ENCODE results near the gene MAP4.
A peak's percentile ranks its signal among the peaks of the same experiment; 100 is the strongest.

Gene MAP4

DNA sequence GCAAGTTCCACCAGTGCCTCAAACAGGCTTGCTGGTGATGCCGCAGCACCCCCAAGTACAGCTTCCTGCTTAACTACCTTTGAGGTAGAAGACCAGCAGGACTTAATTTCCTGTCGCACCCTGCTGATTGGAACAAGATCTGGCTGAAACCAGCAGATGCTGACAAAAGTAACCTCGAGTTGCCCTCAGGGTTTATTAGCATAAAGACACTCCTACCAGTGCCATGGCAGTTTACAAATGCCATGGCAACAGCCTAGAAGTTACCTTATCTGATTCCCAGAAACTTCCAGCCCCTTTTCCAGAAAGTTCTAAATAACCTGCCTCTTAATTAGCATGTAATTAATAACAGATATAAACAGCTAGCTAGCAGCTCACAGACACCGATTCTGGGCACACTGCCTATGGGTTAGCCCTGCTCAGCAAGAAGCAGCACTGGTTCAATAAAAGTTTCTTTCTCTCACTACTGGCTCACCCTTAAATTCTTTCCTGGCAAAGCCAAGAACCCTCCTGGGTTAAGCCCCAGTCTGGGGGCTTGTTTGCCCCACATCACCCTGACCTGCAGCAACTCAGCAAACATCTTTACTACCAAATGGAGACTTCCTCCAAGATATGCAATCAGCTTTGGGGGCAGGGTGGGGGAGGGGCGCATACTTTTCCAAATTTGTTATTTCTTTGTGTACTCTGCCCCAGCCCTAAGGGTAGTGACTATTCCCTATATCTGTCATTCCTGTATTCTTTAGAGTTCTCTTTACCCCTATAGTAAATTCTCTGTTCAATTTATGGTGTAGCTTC lies 54.2 kb downstream of the MAP4 start:
- no peak for DNase-seq

DNA sequence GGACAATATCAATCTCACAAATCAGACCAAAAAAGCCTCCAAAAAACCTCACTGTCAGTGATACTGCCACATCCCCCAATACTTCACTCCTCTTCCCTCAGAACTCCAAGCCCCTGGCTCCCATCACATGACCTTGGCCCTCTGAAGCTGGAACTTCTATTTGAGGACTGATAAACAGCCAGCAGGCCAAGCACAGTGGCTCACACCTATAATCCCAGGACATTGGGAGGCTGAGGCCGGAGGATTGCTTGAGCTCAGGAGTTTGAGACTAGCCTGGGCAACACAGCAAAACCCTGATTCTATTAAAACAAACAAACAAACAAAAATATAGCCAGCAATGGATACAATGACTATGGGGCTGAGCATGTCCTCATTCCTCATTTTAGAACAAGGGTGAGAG lies 55.2 kb downstream of the MAP4 start:
- no peak for DNase-seq

- no peak for DNase-seq
Measured at GRCh38 chr3:47956521-47956920, 59.7 kb downstream of the MAP4 start.

DNA sequence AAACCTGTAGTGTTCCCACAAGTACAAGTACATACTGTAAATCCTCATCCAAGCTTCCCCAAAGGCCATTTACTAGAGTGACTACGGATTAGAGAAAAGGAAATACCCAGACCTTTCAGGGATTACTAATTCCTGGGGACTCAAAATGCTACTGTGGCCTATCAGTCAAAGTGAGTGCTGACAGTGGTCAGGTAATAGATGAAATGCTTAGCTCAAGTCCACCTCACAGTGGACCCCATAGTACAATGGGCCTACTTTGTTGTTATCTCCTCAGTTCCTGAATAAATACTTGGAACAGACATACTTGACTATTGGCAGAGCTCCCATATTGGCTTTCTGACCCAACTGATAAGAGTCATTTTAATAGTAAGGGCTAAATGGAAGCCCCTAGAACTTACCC lies 61.6 kb downstream of the MAP4 start:
- no peak for DNase-seq

DNA sequence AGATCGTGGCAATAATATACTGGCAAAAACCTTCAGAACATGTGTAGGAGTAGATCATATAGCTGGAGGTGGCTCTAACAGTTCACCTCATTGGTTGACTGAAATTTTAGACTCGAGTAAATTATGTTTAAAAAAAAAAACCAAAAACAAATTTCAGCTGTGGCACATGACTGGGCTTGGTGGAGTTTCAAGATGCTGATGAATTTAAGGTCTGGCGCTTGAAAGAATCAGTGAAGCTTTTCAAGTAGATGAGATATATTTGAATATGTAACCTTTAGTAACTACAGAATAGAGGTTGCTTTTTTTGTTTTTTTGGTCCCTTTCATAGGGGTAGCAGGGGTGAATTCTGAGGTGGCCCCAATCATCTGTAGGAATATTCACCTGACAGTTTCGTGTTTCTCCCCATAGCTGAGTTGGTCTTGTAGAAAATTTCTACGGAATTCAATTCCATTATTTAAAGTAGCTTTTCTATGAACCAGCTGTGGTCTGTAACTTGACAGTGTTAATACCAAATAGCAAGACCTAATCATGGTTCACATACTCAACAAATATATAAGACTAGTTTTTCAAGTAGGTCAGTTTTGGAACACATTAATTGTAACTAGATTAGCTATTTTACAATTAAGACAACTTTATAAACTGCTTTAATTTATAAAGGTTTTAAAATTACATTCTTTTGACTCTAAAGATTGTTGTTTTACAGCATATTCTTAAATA lies 65.6 kb downstream of the MAP4 start:
- no peak for DNase-seq

GRCh38 chr3:47949979-47950378 lies 66.2 kb downstream of the MAP4 start:
- no peak for DNase-seq

- DNase-seq, result no peak
Measured at GRCh38 chr3:47940232-47940631, 76.0 kb downstream of the MAP4 start.

- no peak for DNase-seq
Measured at GRCh38 chr3:47932421-47932820, 83.8 kb downstream of the MAP4 start.

GRCh38 chr3:47930979-47931378 lies 85.2 kb downstream of the MAP4 start:
- DNase-seq, result no peak

GRCh38 chr3:47916696-47917095 lies 99.5 kb downstream of the MAP4 start:
- DNase-seq, result no peak

DNA sequence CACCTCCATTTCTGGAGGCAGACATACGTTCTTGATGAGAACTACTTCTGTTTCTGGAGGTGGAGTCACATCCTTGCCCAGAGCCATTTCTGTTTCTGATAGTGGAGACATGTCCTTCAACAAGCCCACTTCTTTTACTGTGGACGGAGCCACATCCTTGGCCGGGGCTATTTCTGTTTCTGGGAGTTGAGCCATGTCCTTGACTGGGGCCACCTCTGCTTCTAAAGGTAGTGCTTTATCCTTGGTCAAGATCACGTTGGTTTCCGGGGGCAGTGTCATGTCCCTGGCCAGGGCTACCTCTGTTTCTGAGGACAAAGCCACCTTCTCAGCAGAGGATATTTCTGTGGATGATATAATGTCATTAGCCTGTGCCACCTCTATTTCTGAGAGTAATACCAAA lies 100.0 kb downstream of the MAP4 start:
- no peak for DNase-seq

- no peak for DNase-seq
Measured at GRCh38 chr3:47912006-47912504, 104.2 kb downstream of the MAP4 start.

- no peak for DNase-seq
Measured at GRCh38 chr3:47910777-47911440, 105.3 kb downstream of the MAP4 start.

DNA sequence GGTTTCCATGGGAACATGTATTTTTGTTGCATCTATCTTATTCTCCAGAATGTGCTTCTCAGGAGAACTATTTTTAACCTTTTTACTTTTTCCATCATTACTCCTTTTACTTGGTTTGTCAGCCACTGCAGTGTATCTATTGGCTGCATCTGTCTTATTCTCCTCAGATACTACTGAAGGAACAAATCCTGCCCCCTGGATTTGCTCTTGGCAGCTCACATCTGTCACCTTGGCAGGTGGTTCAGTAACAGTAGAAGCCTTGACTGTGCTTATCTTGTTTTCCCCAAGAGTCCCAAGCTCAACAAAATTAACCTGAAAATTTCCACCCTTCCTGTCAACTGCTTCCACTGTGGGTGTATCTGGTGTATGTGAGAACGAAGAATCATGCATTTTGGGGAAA lies 106.0 kb downstream of the MAP4 start:
- DNase-seq, result peak; percentile 72

GRCh38 chr3:47909607-47910006 lies 106.6 kb downstream of the MAP4 start:
- no peak for DNase-seq

DNA sequence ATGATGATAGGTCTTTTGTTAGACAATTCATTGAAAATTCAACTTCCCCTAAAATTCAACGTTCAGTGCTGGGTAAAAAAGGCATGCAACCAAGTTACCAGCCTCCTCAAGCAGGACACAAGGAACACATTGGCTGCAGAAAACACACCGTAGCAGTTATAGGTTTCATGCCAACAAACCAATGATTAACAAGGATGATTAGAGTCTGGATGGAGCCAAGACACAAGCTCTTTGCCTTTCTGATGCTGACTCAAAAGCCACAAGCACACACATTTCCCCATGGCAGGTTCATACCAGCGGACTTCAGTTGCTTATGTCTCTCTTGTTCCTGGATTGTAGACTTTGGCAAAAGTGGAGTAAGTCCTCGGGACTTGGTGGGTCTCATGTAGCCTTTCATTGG lies 107.5 kb downstream of the MAP4 start:
- DNase-seq, result no peak

DNA sequence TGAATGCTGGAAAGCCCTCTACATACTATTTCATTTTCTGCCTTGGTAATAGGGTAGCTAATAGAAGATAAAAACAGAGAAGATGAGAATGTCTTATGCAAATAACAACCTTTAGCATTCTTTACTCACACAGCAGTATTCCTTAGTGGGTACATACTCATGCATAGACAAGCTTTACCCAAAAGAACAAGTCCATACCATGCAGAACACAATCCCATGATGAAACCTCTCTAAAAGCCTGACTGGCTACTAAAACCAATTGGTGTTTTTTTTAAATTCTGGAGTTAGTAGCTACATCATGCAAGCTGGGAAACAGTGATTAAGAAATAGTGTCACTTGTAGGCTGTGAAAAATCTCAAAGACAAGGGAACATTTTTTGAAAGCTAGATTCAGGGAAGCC lies 108.4 kb downstream of the MAP4 start:
- DNase-seq, result no peak

DNA sequence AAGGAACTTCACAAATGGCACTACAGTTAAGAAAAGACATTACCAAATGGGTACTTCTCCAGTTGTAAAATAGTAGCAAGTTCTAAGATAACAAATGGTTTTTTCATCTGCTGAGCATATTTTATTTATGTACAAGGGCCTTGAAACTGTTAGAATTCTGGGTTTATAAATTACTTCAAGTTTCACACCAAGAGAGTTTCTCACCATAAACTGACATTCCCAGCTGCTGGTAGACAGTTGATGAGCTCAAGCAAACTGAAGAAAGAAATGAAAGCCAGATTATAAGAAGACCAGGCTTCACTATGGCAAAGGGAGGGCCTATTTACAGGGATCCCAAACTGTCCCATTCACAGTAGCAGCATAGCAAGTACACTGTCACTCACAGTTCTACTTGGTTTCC lies 113.5 kb downstream of the MAP4 start:
- DNase-seq, result no peak

DNA sequence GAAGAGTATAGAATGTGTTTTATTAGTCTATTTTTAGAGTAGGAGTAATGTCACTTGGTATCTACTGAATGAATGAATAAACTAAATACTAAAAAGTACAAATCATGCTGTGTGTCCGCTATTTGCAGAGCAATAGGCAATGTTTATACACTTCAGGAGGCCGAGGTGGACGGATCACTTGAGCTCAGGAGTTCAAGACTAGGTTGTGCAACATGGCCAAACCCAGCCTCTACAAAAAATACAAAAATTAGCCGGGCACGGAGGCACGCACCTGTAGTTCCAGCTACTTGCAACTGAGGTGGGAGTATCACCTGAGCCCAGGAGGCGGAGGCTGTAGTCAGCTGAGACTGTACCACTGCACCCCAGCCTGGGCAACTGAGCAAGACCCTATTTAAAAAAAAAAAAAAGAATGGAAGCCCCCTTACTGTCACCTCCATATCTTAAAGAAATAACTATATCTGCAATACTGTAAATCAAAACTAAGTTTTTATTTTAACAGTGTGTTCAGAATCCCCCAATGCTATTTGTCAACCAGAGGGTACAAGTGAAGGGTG lies 114.9 kb downstream of the MAP4 start:
- DNase-seq, result no peak

- no peak for DNase-seq
Measured at GRCh38 chr3:47899495-47900108, 116.6 kb downstream of the MAP4 start.

DNA sequence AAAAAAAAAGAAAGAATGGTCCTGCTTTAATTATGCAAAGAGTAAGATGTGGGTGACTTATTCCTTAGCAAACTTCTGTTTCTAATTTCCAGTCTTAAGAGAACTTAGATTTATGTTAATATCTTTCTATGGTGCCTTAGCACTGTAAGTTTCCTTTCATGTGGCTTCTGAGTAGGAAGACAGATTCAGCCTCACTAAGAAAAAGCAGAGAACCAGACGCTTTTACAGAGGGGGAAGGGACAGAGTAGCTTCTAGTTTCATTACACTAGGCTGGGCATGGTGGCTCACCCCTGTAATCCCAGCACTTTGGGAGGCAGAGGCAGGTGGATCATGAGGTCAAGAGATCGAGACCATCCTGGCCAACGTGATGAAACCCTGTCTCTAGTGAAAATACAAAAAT lies 118.3 kb downstream of the MAP4 start:
- no peak for DNase-seq

GRCh38 chr3:47896736-47897135 lies 119.5 kb downstream of the MAP4 start:
- DNase-seq, result no peak

GRCh38 chr3:47895241-47895640 lies 121.0 kb downstream of the MAP4 start:
- DNase-seq, result no peak
